ENCODE data around the gene MORC1.
A peak's percentile ranks its signal among the peaks of the same experiment; 100 is the strongest.

Gene MORC1

GRCh38 chr3:109023656-109024254 is 94.2 kb downstream of the MORC1 start:
- DNase-seq: peak in 1 of 2 experiments; percentile 55

GRCh38 chr3:109023167-109023566 is 94.8 kb downstream of the MORC1 start:
- no peak for DNase-seq

DNA sequence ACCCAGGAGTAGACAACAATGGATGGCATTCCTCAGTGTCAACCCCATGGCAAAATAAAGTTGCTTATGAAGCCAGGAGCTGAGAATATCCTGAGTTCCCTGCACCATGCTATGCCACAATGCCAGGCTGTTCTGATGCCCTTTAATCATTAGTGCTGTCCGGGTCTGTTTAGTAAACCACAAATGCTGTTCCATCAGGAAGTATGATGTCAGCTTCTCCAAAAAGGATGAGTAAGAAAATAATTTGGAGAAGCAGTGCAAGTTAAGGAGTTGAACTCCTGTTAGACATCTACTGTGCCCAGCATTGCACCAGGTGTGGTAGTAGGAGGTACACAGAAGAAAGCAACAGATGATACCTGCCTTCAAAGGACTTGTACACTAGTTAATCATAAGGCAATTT is 96.4 kb downstream of the MORC1 start:
- DNase-seq: no peak

DNA sequence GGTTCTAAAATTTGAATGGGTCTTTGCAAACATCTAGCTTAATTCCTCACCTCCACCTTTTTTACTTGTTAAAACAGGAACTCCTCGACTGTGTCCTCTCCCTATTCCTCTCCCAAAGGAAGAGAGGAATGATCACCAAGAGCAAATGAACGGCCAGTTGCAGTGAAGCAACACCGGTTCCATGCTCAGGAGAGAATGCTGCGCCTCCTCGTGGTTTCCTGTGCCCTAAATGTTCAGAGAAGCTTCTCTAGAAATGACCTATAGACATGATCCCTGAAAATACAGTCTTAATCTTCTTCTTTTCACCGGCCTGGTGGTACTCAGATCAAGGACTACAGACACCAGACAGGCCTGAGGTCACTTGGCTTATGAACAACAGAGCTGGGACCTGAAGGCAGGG is 99.1 kb downstream of the MORC1 start:
- DNase-seq: no peak

GRCh38 chr3:109005443-109005842 is 112.5 kb downstream of the MORC1 start:
- no peak for DNase-seq

GRCh38 chr3:108998436-108998835 is 119.5 kb downstream of the MORC1 start:
- DNase-seq: no peak

DNA sequence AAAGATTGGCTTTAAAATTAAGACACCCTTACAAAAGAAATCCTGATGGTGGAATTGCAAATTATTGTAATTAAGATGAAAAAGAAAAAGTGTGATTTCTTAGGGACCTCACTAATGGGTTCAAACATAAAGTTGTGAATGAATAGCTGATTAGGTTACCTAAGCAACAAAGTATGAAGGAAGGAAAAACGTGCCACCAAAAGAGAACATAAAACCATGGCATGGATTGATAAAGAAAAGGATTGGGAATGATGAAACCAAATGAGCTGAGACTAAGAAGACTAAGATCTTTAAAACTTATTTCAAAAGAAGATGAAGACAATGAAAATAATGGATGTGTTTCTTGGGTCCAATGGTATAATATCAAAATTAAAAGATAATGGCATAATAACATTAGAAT is 132.1 kb downstream of the MORC1 start:
- DNase-seq: no peak

GRCh38 chr3:108983051-108983450 is 134.9 kb downstream of the MORC1 start:
- no peak for DNase-seq

- DNase-seq: no peak
Observed at GRCh38 chr3:108976058-108976457, 141.9 kb downstream of the MORC1 start.

GRCh38 chr3:108973019-108973418 is 144.9 kb downstream of the MORC1 start:
- DNase-seq: no peak

DNA sequence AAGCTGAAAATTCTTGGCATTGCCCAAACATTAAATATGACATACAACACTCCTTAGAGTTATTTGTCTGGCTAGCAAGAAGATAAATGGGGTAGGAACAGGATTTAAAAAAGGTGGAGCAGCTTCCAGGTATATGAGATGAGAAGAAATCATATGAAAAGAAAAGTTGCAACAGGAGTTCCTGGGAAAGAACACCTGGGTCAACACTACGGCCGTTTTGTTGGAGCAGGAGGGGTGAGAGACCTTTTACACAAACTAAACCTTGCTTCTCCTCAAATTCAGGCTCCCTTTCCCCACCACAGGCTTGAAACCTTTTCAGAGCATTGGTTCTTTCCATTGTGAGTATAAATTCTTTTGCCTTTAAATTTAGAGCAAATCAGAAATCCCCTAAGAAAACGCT is 145.5 kb downstream of the MORC1 start:
- no peak for DNase-seq

GRCh38 chr3:108970561-108970960 is 147.4 kb downstream of the MORC1 start:
- no peak for DNase-seq

DNA sequence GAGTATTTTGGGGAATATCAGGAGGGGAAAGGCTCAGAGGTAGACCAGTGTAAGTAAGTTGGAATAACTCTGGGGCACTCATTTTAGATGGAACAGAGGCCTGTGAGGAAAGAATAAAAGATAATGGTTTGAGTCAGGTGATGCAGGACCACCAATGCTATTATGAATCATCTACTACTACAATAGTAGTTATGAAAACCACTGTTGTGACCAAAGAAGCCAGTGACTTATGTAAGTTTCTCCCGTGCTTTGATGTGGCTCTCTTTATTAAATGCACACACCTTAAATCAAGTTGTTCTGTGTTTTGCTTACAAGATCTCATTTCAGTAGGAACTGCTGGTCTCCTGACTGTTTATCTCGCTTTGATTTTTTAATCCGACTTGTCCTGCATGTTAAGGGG is 151.2 kb downstream of the MORC1 start:
- DNase-seq: no peak

DNA sequence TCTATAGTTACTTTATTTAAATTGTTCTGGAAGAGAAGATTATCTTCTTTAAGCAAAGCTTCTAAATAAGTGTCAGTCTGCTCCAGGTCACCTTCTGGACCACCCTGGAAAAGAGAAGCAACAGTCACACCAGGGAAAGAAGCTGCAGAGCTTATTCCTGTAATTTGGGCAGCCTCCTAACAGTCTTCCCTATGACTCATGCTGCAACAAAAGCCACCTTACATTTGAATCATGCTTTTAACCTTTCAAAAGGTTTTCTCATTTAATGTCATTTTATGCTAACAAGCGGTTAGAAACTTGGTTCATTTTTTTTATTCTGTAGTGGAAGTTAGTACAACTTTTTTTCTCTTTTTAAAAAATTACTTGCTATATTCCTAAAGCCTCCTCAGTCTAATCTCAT is 158.9 kb downstream of the MORC1 start:
- no peak for DNase-seq

- no peak for DNase-seq
Observed at GRCh38 chr3:108953700-108954099, 164.2 kb downstream of the MORC1 start, which contains the start of gene GUCA1C. Gene GUCA1C (minus strand): TSS chr3:108953879. CDS start chr3:108953762, 117 bp downstream.

GRCh38 chr3:108953210-108953609 is 164.7 kb downstream of the MORC1 start:
- DNase-seq: no peak

- DNase-seq: no peak
Observed at GRCh38 chr3:108951820-108952501, 166.0 kb downstream of the MORC1 start.

DNA sequence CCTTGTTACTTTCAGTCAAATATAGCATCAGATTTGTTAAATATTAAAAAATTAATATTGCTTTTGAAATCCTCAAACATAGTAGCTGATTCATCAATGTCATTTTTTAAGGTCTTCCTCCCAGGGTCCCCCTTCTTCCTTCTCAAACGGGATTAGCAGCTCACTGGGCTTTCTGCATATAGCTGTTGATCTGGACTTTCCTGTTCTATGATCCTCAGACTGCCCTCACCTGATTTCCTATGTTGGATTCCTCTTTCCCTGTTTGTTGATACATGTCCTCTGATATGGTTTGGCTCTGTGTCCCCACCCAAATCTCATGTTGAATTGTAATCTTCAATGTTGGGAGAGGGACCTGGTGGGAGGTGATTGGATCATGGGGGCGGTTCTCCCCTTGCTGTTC is 170.1 kb downstream of the MORC1 start:
- DNase-seq: no peak

DNA sequence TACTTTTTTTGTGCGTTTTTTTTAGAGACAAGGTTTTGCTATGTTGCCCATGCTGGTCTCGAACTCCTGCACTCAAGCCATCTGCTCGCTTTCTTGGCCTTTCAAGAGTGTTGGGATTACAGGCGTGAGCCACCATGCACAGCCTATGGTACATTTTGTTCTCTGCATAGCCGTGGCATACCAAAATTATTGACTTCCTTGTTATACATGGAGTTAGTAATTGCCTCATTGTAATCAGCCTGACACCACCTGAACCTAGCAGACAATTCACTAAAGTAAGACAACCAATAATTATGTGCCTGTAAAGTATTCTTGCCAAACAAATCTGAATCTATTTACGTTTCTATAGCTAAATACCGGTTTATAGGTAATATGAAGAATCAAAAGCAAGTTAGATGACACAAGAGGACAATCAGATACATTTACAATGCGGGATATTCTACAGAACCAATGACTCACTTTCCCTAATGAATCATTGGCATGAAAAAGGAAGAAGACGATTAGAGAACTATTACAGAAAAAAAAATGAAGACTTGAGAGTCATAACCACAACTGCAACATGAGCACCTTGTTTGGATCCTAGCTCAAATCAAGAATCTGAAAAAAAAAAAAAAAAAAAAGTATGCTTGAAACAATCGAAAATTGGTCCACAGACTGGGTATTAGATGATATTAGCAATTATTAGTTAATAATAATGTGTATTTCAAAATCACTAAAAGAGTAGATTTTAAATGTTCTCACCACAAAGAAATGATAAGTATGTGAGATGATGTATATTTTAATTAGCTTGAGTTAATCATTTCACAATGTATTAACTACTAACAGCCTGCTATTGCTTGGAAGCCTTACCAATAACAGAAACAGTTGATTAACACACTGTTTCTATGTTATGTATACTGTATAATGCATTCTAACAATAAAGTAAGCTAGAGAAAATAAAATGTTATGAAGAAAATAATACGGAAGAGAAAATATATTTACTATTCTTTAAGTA is 171.3 kb downstream of the MORC1 start:
- no peak for DNase-seq

- no peak for DNase-seq
Observed at GRCh38 chr3:108940568-108941263, 177.2 kb downstream of the MORC1 start.

GRCh38 chr3:108940166-108940565 is 177.8 kb downstream of the MORC1 start:
- no peak for DNase-seq

- DNase-seq: no peak
Observed at GRCh38 chr3:108936924-108937689, 180.8 kb downstream of the MORC1 start.
